HG03103 (cell line): ENCODE measurements around the gene HAPLN3.

Experiments
- ATAC-seq: cut with Tn5 transposase; IDR thresholded peaks from one replicate; pipeline ENCODE4 v1.9.1; 2021; ENCODE audit warnings: low read depth; ENCODE audit not compliant: unreplicated experiment

The HAPLN3 gene

DNA sequence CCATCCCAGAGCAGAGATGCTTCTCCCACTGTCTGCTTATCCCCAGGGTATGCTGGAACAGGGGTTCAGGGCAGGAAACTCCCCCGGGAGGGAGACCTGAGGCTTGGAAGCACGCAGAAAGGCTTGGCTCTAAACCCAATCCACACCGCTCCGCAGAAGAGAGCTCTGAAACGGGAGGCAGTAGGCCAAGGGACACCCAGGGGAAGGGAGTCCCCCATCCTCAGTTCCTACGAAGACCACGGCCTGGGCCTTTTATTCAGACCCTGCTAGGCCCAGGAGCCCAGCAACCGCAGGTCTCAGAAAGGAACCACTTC is 1.8 kb upstream of the HAPLN3 start:
- ATAC-seq = no peak

DNA sequence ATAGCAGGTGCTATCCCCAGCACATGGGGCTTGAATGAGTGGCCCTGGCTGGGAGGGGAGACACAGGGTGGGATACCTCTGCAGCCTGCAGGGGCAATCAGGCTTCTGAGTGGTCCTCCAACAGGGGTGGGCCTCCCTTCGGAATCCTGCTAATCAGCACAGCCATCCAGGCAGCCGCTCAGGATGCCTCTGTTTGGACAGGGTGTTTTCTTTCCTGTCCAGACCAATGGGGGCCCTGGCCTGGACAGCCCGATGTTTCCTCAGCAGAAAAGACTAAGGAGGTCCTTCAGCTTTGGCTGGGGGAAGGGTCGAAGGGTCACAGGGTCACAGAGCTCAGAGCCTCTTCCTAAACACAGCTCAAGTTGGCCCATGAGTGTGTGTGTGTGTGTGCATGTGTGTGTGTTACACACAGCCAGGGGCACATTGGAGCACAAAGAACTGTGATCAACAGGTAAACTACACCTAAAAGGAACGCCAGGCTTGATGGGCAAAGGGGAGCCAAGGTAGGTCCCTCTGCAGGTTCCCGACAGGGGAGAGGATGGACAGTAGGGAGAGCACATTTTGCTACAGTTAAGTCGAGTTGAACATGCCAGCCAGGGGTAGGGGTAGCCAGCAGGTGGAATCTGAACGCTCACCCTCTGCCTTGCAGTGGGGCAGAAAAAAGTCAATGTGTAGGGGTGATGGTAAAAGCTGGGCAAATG is 1.1 kb upstream of the HAPLN3 start:
- ATAC-seq = no peak

DNA sequence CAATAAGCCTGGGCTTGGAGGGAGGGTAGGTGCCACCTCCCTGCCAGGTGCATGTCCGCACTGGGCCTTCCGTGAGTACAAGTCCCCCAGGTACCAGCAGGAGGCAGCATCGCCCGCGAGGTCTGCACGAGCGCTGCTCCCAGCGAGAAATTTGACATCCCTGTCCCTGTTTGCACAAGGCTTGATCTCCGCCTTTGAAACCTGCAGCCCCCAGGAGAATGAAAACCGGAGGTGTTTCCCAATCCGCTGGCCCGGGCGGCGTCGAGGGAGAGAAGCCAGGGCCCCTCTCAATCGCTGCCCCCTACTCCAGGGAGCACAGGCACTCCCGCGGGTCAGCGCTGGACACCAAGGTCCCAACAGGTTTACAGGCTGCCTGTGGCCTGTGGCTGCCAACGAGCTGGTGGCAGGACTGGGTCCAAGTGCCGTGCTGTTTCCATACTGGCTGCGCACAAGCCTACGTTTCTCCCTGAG is 961 bp downstream of the HAPLN3 start:
- ATAC-seq = no peak

DNA sequence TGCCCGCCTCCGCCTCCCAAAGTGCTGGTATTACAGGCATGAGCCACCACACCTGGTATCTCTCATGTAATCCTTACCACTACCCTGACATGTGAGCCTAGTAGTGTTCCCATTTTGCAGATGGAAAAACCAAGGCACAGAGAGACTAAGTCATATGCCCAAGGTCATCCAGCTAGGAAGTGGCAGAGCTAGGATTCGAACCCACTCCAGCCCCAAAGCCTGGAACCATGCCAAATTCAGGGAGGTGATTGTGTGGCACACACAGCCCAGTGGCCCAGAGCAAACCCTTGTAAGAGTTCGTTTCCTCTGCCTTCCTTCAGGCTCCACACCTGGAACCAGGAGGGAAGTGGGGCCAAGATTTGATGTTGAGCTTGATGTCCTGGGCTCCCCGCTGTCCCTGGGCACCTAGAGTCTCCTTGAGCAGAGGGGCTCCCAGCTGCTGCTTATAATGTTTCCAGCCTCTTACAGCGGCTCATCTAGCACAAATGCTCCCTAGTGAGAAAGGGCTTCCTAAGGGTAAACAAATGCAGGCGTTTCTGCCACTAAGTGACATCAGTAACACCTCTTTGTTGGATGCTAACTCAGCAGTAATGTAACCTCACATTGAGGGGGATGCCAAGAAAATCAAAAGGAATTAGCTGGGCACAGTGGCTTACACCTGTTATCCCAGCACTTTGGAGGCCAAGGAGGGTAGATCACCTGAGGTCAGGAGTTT is 3.6 kb downstream of the HAPLN3 start:
- no peak for ATAC-seq

DNA sequence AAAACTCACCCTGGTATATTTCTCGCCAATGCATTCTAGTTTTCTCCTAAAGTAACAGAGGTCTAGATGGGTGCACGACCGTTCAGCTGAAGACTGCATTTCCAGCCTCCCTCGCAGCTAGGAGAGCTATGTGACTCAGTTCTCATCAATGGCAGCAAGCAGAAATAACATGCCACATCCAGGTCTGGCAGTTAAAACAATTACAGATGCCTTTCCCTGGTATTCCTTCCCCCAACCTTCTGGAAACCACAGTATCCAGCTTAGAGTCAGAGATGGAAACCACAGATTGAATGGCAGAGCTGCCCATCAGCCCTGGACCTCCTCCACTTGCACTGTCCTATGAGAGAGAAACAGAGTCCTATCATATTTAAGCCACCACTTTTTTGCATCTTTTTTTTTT is 4.8 kb downstream of the HAPLN3 start:
- no peak for ATAC-seq

DNA sequence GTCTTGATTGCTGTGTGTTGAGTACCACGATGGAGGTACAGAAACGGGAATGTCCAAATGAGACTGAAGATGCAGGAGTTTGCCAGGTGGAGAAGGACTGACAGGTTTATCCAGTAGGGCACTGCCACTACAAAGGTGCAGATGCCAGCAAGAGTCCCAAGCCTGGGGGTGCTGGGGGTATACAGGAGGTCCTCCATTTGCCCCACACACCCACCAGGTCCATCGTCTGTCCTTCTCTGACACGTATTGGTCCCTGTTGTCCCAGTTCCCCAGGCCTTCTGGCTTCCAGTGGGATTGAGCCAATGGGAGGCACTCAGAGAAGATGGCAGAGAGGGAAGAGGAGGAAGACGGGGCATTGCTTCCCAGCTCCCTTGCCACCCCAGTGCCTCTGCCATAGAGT is 6.6 kb downstream of the HAPLN3 start:
- ATAC-seq = no peak

DNA sequence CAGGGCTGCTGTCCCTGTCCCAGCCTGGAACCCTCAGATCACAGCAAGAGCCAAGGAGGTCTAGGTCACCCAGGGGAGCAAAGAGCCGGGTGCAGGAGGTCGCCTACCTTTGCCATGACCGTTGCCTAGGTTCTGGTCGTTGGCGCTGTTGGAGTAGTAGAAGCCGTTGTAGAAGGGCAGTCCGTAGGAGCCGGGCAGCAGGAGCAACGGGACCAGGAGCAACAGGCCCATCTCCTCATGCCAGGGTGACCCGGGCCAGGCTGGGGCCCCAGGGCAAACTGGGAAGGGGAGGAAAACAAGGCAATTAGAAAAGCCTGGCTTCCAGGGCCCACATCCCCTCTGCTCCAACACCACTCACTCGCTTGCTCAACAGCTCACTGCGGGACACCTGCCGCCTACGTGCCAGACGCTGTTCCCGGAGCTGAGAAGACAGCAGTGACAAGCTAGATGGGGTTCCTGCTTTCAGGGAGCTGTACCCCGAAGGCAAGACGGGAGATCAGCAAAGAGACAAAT is 8.2 kb downstream of the HAPLN3 start:
- no peak for ATAC-seq

DNA sequence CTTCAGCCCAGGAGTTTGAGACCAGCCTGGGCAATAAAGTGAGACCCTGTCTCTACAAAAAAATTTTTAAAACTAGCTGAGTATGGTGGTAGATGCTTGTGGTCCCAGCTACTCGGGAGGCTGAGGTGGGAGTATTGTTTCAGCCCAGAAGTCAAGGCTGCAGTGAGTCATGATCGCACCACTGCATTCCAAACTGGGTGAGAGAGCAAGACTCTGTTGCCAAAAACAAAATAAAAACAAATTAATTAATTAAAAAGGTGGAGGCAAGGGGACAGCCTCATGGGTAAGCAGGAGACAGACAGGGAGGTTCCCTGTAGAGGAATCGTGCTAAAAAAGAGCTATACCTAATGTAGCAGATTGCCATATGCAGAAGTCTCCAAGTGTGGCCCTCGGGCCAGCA is 12.6 kb downstream of the HAPLN3 start:
- no peak for ATAC-seq

DNA sequence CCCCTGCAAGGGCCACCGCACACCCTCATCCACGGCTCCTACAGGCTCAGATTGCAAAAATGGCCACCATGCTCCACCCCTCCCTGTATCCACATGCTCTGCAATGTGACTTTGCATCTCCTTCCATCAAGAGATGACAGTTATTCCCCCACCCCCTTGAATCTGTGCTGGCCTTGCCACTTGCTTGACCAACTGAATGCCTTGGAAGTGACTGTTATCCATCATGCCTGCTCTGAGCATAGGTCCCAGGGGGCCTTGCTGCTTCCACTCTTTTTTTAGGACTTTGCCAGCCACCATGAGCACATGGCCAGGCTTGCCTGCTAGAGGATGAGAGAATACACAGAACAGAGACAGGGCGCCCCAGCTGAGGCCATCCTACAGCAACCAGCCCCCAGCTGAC is 13.6 kb downstream of the HAPLN3 start:
- no peak for ATAC-seq

DNA sequence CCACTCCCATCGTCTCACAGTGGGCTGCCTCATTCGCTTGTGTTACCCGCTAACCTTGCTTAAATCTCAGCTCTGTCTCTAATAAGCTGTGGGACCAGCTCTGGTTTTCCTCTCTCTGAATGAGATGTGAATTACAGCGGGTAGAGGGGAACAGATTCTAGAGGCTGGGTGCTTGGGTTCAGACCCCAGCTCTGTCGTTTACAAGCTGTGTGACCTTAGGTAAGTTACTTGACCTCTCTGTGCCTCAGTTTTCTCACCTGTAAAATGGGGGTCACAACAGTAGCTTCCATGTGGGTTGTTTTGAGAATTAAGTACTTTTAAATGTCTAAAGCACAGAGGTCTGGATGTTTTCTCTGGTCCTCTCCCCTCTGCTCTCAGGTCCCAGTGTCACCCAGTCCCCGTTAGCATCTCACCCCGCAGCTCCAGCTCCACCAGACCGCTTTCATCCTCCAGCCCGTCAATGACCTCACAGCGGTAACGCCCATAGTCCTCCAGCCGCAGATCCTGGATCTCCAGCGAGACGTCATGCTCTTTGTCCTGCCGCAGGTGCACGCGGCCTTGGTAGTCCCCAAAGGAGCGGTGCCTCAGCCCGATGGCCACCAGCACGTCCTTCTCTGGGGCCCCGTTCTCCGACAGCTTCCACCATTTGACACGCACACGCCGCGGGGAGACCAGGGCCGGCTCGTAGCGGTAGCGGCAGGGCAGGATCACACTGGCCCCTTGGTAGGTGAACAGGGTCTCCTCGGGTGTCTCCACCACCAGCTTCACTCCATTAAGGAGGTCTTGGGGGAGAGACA is 14.2 kb downstream of the HAPLN3 start:
- ATAC-seq = no peak

DNA sequence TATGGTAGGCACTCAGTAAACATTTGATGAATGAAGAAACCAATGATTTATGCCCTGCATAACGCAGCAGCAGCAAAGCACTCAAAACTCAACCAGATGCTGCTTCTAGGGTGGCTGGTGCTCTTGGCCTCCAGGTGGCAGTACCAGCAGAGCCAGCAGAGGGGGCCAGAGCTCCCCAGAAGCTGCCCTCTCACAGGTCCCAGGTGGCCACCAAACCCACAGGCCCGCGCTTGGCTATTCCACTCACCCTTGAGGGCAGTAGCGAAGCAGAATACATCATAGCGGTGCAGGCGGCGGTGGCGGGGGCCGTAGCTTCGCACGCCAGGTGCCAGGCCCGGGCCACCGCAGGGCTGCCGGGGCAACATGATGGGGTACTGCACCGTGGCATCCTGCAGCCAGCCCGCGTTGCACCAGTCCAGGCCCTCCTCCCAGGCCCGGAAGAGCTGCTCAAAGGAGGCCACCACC is 16.6 kb downstream of the HAPLN3 start:
- ATAC-seq = no peak

DNA sequence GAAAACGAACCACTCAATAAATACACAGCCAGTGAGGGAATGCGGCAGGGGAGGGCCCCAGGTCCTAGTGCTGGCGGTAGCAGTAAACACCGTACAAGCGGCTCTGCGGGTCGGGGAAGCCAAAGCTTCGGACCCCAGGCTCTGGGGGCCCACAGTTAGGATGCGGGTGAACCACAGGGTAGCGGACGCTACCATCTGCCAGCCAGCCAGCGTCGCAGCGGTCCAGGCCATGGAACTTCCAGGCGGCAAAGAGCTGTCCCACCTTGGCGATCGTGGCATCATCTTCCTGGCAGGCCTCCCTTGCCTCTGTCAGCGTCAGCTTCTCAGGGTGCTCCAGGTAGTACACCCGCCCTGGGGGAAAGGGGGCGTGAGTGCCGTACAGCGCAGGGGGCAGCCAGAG is 17.4 kb downstream of the HAPLN3 start:
- ATAC-seq = no peak

DNA sequence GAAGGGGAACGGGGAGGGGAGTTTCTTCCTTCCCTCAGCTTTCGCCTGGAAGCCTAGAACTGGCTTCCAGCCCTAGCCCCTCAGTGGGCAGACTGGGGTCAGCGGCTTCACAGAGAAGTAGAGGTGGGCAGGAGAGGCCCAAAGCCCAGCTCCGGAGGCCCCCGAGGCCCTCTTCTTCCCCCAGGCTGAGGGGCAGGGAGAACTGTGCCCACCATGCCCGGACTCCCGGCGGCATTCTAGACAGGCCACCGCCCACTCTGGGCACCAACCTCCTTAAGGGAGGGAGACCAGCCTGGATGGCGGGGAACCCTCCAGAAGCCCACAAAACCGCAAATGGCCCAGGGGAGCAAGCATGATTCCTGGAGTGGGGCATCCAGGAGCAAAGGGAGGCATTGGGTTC is 17.9 kb downstream of the HAPLN3 start:
- no peak for ATAC-seq

DNA sequence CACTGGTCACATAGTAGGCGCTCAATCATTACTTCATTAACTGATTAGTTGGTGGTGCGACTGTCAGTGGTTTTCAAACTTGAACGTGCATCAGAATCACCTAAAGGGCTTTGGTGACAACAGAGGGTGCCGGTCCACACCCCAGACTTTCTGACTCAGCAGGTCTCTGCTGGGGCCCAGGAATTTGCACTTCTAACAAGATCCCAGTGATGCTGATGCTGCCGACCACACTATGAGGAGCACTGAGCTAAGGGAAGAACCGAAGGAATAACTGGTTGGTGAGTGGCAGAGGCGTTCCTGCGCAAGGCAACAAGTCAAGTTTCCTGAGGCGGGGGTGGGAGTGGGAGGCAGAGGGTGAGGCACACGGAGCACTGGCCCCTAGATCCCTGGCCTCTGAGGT is 18.8 kb downstream of the HAPLN3 start:
- no peak for ATAC-seq

DNA sequence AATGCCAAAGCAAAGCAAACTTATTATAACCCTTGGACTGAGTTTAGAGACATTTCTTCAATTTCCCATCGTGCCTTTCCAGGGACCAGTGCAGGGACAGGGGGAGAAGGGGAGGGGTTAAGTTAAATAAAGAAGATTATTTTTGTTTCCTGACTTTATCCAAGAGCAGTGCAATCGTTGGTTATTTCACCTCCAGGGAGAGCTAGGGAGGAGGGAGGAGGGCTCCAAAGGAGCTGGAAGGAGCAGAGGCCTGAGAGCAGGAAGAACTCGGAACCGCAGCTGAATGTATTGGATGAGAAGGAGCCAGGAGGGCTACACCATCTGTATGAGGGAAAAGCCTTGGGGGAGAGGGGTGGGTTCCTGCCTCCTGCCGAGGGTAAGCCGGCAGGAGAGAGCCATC is 20.7 kb downstream of the HAPLN3 start:
- ATAC-seq = no peak

DNA sequence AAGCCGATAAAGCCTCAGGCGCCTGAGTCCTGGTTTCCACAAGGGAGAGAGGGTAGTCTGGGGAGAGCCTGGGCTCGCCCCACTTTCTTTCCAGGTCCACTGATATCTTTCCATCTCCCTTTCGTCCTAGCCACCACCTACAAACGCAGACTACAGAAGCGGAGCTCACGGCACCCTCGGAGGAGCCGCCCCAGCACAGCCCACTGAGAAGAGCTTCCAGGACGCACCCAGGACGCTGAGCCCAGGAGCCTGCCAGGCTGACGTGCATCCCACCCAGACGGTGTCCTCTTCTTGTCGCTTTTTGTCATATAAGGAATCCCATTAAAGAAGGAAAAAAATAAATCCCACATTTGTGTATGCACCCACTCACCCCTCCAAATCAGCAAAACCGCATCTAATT is 21.1 kb downstream of the HAPLN3 start:
- no peak for ATAC-seq

DNA sequence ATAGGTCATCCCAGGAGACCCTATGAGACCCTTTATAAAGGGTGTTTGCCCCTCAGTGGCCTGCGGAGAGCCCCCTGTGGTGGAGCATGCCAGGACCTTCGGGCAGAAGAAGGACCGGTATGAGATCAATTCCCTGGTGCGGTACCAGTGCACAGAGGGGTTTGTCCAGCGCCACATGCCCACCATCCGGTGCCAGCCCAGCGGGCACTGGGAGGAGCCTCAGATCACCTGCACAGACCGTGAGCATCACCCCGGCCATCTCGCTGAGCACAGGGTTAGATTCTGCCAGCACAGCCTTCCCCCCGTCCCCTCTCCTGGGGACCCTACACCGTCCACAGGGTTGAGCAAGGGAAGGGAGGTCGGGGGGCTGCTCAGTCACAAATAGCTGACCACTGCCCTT is 21.6 kb downstream of the HAPLN3 start:
- ATAC-seq = no peak

DNA sequence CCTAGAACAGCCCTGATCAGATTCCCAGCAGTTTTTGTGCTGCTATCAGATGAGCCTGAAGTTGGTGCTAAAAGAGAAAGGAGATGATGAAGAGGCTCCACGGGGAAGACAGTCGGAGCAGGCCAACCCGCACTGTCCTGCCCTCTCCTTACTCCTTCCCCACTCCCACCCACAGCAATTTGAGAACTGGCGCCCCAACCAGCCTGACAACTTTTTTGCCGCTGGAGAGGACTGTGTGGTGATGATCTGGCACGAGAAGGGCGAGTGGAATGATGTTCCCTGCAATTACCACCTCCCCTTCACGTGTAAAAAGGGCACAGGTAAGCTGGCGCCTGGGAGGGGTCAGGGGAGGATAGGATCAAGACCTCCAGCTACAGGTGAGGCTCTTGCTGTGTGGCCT is 22.6 kb downstream of the HAPLN3 start:
- no peak for ATAC-seq

DNA sequence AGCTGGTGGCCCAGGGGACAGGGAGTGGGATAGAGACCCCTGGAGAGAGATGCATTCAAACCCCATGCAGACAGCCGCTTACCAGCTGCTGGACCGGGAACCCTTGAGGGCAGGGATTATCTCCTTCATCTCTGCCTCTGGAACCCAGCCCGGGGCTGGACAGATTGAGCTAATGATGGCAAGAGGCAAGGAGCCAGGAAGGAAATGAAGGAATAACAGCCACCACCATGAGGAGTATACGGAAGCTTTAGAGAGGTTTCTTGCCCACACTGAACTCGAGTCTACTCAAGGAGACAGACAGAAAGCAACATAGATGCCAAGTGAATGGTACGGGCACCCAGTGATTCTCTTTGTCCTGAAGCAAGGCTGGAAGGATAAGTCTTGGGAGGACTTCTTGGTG is 23.2 kb downstream of the HAPLN3 start:
- no peak for ATAC-seq

DNA sequence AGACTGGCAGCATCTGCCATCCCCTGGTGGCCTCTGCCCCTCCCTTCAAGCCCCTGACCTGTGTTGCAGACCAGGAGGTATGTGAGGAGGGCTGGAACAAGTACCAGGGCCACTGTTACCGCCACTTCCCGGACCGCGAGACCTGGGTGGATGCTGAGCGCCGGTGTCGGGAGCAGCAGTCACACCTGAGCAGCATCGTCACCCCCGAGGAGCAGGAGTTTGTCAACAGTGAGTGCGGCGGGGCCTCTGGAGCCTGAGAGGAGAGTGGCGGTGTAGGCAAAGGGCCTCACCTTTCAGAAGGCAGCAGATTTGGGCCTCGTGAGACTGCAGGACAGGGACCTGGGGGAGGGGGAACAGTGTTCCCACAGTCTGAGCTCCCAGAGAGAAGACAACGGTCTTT is 24.0 kb downstream of the HAPLN3 start:
- ATAC-seq = no peak

DNA sequence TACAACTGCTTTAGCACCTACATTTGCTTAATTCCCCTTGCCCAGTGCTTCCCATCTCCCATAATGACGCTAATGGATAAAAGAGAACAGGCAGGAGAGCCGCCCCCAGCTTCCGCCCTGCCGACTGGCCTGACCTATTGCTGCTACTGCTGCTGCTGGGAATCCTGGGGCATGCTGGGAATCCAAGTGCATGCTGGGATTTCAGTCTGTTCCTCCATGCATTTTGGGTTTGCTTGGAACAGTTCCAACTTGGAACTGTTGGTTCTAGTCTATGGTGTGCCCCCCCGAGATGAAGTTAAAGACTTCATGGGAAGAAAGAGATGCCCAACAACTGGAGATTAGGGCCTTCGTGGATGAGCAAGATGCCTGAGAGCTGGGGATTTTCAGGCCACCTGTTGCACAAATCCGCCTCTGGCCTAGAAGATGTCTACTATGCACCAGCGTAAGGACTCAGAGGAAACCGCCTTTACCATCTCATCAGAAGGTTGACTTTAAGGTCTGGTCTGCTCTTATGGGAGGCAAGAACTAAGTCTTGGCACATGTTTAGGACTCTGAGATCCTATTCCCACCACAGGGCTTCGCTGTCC is 29.0 kb downstream of the HAPLN3 start:
- no peak for ATAC-seq
